ENCODE results near the gene MICB.
"Not testable (repeated sequence)": the region's sequence is repeated elsewhere in the genome, so short reads cannot be mapped to it uniquely, and the experiment has no call there.

Gene MICB

DNA sequence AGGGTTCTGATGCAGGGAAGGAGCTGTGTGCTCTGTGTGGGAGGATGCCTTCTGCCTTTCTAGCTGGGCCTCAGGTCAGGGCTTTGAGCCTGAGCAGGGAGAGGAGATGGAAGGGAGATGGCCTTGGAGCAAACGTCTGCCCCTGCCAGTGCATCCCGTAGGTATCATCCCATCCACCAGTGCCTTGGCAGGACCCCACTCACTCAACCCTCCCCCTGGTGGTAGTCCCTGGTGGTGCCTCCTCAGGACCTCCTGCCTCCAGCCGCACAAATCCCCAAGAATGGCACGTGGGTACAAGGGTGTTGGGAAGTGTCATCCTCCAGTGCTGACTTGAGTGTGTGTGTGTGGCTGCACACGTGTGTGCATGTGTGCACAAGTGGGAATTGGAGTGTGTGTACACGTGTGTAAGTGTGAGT lies 23.1 kb upstream of the MICB start:
- DNase-seq (ENCODE audit: low spot score) = no peak

DNA sequence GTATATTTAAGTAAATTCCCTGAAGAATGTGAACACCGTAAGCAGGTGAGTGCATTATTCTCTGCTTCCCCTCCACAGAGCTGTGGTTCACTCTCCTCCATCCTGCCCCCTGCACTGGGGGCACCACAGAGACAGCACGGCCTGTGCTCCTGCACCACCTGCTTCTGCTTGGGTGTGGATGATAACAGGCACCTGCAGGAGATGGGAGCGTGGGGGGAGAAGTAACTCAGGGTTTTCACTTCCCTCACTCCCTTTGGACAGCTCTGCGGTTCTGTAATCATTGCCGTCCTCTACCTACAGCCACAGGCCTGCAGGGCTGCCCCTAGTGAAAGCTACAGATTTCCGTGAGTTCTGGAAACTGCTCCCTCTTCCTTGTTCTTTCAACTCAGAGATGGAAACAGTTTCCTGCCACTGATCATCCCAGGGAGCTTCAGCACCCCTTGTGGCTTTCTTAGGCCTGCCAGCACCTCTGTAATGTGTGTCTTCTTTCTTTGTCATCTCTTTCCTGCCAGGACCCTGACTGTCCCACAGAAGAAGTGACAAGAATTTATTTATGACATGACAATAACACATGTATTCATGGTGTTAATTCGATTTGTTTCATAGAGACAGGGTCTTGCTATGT lies 21.3 kb upstream of the MICB start:
- no peak for DNase-seq (ENCODE audit: low spot score)

DNA sequence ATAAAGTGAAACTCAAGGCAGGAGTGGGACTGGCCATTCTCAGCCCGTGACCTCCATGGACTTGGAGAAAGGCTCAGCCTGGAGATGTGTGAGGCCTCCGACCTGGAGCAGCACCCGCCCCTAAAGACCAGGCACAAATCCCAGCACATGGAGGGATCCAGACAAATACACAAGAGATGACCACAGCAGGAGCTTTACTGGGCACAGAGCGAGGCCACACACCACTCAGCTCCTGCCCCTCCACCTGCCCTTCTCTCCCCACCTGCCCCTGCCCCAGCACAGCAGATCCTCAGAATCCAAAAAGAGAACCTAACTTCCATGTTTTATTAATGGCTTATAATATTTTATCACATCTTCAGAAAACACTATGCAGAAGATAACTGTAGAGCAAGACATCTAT lies 20.4 kb upstream of the MICB start:
- no peak for DNase-seq (ENCODE audit: low spot score)

DNA sequence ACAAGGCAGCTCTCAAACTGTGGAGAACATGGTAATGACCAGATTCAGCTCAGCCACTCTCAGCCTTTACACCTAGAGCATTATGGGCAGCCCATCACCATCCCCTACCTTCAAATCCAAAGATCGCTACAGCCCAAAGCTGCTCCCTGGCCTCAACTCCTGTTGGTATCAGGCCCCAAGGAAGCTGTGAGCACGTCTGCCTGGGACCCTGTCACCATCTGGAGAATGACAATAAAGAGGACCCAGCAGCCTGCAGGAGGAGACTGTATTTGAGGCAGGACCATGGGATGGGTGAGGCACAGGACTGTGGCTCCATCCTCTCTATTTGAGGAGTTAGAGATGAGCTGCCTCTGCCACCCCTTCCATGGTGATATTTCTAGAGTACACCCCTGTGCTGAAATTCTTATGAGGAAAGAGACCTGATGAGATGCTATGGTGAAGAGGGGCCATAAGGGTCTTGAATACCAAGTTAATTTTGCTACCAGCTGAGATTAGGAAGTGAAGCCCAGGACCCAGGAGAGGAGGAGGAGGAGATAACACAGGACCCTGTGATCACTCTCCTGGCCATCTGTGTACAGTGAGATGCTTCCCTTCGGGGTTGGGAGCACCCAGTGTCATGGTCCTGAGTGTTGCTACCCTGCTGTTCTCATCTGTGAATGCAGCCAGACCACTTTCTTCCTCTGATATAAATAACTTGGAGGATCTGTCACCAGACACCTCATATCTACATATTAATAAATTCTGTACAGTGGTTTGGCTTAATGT lies 19.6 kb upstream of the MICB start:
- DNase-seq (ENCODE audit: low spot score) = no peak

DNA sequence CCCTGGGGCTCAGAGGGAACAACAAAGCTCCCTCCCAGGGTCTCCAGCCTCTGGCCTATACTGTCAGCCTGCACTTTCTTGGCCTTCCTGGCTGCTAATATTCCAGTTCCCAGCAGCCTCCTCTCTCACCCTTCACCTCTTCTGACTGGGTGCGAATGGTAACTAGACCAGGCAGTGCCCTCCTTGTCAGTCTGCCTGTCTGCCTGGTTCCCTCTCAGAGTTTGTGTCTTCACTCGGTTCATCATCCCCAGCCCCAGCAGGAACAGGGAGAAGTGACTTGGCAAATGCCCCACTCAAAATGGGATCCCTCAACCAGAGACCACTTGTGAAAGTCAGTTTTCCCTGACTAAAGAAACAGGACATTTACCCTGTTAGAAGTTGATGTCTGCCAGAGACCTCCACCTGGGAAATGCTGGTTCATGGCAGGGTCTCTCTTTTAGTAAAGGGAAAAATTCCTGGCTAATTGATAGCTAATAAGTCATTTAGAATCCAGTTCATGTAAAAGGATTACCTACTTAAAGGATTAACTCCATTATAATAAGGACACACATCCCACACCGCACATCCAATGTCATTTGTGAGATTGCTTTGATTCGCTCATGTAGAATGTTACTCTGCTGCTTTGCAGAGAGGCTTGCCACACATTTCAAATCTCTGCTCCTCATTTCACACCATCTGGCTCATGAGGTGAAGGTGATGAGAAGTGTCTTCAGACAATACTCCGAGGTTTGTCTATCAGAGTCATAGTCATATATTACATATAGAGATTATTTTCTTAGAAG lies 18.6 kb upstream of the MICB start:
- no peak for DNase-seq (ENCODE audit: low spot score)

DNA sequence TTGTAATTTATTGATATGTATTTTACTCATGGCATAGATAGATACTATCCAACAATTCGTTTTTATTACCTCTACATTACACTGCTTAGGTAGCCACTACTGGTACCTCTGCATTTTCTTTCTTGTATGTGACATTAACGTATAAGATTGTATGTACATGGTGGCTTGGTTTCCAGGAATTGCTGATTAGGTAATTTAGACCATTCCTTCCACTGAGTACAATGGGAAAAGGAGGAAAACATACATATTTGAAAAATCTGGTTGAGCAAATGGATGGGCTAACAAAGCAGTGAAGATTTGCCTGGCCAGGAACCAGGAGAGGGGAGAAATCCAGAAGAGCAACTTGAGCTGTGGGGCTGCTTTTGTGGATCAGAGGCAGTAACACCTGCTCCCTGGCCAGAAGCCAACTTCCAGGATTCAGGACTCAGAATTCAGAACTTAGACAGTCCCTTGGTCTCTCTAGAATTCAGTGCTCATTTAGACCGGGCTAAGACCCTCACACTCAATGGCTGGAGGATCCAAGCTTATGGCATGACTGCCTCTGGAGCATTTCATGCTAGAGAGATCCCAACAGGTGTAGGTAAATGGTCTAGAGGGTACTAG lies 17.9 kb upstream of the MICB start:
- DNase-seq (ENCODE audit: low spot score) = no peak

DNA sequence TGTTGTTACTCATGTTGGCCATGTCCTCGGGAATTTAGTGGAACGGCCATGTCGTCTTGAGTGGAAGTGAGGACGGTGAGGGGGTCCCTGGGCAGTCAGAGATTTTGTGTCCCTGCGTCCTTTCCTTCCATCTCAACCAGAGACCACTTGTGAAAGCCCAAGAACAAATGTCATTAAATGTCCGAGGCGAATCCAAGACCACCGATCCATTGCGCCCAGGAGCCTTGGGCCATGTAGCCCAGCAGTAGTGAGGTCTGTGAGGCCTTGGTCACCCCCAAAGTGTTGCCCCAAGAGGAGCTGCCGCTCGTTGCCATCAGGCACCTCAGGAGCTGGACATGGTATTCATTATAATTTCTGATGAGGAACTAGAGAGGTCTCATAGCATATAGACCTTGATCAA lies 17.4 kb upstream of the MICB start:
- no peak for DNase-seq (ENCODE audit: low spot score)

DNA sequence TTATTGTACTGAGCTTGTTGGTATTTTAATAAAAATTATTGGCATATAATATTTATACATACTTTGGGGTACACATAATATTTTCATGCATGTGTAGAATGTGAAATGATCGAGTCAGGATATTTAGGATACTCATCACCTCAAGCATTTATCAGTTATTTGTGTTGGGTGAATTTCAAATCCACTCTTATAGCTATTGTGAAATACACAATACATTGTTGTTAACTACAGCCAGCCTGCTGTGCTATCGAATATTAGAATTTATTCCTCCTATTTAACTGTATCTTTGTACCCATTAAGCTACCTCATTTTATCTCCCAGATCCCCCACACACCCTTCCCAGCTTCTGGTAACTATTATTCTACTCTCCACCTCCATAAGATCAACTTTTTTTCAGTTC lies 14.6 kb upstream of the MICB start:
- DNase-seq (ENCODE audit: low spot score) = no peak

DNA sequence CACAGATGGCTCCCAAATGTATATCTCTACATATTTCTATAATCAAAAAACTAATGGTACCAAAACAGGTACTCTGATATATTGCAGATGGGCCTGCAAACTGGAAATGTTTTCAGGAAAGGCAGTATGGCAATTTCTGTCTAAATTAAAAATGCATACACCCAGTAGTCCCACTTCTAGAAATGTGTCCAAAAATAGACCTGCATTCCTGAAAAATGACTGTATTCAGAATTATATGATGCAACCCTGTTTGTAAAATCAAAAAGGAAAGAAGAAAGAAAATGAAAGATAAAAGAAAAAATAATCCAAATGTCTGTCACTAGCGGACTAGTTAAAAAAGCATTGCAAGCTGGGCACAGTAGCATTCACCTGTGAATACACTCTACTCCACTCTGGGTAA lies 12.9 kb upstream of the MICB start:
- DNase-seq (ENCODE audit: low spot score) = no peak

DNA sequence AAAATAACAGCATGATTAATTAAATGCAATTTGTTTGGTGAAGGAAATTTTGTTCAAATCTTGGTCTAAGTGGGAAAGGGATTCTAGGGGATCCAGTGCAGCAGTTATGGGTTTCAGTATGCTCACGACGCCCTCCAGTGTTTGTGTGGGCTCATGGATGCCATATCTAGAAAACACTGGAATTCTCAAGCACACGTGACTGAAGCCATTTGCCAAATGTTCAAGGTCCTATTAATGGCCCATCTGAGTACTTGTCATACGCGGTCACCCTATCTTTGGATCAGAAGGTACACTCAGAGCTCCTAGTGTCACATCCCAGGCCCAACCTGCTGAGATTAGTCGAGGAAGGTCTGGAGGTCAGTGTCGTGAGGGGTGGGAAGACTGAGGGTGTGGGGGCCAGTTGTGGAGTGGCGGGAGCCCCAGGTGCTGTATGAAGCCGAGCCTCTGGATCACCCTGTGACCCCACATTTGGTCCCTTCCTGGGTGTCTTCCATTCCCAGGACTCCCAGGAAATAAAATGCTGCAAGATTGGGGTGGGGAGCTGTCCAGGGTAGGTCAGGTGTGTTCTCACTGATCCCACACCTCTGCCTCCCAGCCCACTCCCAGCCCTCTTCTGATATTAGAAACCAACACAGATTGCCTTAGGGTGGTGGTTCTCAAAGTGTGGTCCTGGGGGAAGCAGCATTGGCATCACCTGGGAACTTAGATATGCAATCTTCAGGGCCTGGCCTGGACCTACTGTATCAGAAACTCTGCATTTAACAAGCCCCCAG lies 11.7 kb upstream of the MICB start:
- DNase-seq (ENCODE audit: low spot score) = not testable (repeated sequence)

DNA sequence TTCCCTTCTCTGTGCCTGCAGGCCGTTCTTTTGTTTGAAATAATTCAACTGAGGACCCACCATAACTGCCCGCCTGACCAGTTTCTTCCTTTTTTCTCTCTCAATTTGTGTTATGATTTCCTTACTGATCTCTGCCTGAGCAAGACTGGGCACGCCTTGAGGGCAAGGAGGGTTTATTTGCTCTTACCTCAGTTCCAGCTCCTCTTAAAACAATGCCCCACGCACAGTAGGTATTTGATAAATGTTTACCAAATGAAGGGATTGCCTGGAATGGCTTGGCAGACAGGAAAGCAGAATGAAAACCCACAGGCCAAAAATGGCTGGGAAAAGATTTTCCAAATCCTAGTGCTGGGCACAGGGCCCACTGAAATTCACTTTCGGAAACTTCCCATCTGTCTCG lies 10.3 kb upstream of the MICB start:
- not testable (repeated sequence) for DNase-seq (ENCODE audit: low spot score)

DNA sequence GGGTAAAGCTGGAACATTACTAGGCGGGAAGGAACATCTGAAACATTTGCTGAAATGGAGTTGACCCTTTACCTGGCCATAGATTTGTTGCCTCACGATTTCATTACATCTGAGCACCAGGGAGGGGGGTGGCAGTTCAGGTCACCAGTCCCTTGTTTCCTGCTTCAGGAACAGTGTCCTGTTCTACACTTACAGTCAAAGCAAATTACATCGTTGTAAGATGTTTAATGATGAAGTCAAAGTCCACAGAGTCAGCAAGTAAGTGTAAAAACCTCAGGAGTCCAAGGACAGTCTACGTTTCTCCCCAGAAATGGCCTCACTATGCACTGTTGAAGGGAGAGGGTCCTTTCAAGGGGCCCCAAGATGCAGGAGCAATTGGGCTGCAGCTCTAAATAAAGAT lies 8.9 kb upstream of the MICB start:
- DNase-seq (ENCODE audit: low spot score) = no peak

DNA sequence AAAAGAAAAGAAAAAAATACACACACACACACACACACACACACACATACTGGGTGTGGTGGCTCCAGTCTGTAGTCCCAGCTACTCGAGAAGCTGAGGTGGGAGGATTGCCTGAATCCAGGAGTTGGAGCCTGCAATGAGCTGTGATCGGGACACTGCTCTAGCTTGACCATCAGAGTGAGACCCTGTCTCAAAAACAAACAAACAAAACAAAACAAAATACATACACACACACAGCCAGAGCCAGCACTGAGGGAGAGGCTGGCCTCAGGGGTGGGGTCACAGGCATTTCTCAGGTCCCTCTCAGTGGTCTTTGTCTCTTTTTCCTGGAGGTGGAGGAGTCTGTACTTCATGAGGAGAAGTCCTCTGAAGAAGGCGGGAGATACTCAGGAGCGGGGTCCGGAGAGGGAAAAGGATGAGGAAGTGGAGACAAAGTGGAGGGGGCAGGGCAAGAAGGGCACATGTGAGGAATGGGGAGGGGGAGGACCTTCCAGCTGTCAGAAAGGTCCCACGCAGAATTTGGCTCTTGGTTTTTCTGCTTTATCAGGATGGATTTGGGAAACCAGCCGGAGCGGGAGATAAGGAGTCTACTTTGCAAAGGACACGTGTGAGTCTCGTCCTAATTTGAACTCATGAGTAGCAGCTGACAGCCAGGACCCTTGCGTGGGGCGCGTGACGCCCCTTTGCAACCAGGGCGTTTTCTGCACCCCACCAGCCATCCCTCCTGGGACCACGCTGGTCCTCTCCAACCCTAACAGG lies 7.7 kb upstream of the MICB start:
- DNase-seq (ENCODE audit: low spot score) = no peak

DNA sequence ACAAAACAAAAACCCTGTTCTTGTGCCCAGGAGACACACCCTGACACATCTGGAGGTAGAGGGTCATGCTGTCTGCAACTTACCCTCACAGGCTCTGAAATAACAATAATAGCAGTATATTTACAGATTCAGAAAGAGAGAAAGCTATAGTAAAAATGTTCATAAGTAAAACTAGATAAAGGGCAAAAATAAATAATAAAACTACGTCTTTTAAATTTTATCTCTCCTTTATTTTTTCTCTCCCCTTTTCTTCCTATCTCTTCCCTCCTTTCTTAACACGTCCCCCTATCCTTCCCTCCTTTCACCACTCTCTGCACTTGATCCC lies 4.4 kb upstream of the MICB start:
- DNase-seq (ENCODE audit: low spot score) = not testable (repeated sequence)

DNA sequence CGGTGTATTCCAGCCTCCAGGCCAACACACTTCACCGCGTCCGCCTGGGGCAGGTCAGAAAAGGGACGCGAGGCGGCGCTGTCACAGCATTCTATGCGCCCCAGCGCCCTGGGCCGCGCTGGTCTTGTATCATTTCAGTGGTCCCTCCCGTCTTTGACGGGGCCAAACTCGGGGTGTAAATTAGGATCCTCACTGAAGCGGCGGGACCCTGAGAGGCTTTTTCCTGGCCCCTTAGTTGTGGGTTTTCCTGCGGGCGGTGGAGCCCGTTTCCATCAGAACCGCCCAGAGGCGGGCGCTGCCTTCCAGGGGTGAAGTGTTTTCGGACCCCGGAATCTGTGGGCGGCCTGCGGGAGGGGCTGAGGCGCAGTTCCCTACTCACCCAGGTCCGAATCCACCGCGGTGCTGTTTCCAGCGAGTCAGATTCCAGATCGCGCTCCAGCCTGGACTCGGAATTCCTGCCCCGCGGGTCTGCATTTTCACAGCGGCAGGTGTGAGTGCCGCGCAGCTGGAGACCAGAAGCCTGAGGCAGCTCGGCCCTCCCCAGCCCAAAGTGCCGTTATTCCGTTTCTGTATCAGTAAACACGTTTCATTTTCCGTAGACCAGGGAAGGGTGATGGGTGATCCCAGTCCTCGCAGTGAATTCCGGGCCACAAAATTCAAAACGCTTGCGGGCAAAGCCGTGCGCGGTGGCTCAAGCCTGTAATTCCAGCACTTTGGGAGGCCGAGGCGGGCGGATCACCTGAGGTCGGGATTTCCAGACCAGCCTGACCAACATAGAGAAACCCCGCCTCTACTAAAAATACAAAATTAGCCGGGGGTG lies 3.9 kb upstream of the MICB start:
- DNase-seq (ENCODE audit: low spot score) = peak; percentile 89

DNA sequence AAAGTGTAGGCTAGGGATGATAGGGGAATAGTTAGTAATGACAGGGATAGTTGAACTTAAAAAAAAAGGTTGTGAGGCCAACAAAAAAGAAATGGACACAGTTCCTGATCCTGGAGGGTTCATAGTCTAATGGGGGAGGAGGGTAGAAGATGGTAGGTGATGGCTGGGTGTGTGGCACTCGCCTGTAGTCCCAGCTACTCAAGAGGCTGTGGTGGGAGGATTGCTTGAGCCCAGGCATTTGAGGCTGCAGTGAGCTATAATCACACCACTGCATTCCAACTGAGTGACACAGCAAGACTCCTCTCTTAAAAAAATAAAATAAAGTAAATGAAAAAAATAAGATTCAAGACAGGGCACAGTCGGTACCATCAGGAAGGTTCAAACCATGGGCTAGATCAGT lies 2.4 kb upstream of the MICB start:
- peak; percentile 26 for DNase-seq (ENCODE audit: low spot score)

DNA sequence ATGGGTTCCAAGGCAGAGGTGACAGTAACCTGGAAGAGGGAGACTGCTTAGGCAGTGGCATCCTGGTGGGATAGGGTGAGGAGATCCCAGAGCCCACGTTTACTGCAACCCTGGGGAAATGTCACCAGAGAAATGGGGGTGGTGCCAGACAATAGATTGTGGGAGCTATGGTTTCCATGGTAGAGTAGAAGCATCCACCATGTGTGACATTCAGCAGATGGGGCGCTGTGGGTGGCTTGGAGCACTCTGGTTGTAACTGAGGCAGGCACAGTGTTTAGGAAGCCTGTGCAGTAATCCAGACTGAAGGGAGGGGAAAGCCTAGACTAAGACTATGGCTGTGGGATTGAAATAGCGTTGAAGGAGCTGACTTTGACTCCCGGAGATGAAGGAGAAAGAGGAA lies 1.1 kb upstream of the MICB start:
- peak; percentile 56 for DNase-seq (ENCODE audit: low spot score)

DNA sequence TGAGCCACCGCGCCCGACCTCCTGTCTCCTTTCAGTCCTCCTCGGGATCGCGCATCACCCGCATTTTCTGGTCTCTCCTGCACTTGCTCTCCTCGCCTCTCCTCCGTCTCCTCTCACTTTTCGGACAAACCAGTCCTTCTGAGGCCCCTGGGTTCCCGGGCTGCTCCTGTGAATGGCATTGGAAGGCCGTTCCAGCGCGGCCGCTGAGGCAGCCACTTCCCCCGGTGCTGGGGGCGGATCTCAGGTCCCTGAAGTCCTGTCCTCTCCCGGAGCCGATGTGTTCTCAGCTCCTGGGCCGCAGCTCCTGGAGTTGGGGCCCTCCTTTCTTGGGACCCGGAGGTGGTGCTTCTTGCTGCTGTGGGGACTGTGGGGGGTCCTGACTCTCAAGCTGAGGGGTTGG lies 803 bp downstream of the MICB start:
- no peak for DNase-seq (ENCODE audit: low spot score)

DNA sequence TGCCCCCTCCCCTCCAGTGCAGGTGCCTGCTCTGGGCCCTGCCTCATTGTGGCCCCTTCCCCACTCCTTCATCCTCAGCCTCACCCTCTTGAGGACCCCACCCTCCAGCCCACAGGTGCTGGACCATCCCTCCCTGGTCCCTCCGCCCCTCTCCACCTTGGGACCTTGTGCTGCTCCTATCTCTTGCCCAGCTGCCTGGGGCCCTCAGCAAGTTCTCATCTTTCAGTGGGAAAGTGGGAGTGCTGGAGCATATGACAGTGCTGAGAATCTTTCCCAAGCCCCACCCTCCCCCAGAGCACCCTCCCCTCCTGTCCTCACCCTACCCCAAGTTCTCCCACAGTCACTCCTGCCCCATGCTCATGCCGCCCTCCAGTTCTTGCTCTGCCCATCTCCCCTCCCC lies 1.7 kb downstream of the MICB start:
- not testable (repeated sequence) for DNase-seq (ENCODE audit: low spot score)

DNA sequence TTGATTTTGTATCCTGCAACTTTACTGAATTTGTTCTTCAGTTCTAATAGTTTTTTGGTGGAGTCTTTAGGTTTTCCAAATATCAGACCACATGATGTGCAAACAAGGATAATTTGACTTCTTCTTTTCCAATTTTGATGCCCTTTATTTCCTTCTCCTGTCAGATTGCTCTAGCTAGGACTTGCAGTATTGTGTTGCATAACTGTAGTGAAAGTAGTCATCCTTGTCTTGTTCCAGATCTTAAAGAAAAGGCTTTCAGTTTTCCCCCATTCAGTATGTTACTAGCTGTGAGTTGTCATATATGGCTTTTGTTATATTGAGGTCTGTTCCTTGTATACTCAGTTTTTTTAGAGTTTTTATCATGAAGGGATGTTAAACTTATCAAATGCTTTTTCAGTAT lies 4.6 kb downstream of the MICB start:
- no peak for DNase-seq (ENCODE audit: low spot score)

DNA sequence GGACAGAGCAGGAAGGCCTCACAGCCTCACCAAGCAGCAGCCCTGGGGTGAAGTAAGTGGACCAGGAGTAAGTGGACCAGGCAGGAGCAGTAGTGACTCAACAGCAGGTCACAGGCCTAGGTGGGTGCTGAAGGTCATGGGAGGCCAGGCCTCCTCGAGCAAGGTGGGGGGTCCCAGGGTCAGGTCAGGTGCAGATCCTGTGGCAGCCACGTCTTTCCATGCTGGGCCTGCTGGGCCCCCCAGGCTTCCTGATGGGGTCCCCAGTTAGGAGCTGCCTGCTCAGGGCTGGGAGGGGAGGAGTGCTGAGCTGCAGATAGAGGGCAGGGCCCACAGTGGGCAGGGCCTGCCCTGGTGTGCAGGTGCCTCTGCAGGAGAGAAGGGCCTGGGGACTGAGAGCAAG lies 11.1 kb downstream of the MICB start:
- not testable (repeated sequence) for DNase-seq (ENCODE audit: low spot score)

Data from NAMALWA (cell line).